ENCODE measurements around the gene ELMO1. TPM values are rescaled to one million over a fixed set of nuclear protein-coding genes. Genes with fewer than 3 reads are reported as not detected.

ELMO1 gene
- total and polyA plus RNA-seq, 2 experiments from 2014 or later = 19.7 to 28.7 TPM

DNA sequence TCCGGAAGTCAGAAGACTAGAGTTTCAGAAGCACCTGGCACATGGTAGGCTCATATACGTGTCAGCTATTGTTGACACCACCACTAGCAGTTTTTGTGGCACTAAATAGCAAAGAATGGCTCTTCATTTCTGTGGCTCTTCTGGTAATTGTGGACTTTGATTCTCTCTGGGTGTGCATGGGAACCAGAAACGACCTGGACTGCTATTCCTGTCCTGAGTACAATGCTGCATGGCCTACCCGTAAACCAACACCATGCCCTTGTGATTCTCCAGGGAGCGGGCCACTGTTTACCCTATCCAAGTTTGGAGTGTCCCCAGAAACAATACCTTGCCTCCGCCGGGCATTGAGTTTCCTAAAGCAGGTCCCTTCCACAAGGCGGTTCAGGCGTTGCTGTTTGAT is 561.4 kb downstream of the ELMO1 start:
- Histone ChIP-seq H2AFZ (no peak overlapping the region), H3K27me3 (no peaks in the 10 kb centered on the region), H3K9me3 (ENCODE audit: low read depth) (no peaks in the 10 kb centered on the region), H3K79me2 (no peaks in the 10 kb centered on the region), H3K4me1 (ENCODE audit: insufficient read depth) (no peaks in the 10 kb centered on the region), H3K4me3 (no peak overlapping the region), H3K36me3 (replicated peaks; ENCODE audit: insufficient read depth, low read depth) (no peaks in the 10 kb centered on the region), H4K20me1 (ENCODE audit: insufficient read depth, poor library complexity, severe bottlenecking) (no peaks in the 10 kb centered on the region), H3K27ac (no peak overlapping the region), H3K4me2 (no peak overlapping the region), H3K9me2 (replicated peaks; ENCODE audit: insufficient read depth) (no peaks in the 10 kb centered on the region)
- no peak for TF ChIP-seq EZH2 (IDR thresholded peaks at IDR 0.05; ENCODE audit: borderline replicate concordance)
- TF ChIP-seq, protein P1, sequence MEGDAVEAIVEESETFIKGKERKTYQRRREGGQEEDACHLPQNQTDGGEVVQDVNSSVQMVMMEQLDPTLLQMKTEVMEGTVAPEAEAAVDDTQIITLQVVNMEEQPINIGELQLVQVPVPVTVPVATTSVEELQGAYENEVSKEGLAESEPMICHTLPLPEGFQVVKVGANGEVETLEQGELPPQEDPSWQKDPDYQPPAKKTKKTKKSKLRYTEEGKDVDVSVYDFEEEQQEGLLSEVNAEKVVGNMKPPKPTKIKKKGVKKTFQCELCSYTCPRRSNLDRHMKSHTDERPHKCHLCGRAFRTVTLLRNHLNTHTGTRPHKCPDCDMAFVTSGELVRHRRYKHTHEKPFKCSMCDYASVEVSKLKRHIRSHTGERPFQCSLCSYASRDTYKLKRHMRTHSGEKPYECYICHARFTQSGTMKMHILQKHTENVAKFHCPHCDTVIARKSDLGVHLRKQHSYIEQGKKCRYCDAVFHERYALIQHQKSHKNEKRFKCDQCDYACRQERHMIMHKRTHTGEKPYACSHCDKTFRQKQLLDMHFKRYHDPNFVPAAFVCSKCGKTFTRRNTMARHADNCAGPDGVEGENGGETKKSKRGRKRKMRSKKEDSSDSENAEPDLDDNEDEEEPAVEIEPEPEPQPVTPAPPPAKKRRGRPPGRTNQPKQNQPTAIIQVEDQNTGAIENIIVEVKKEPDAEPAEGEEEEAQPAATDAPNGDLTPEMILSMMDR (IDR thresholded peaks at IDR 0.05; ENCODE audit: poor library complexity) = no peak
- TF ChIP-seq EZH2phosphoT487 (IDR thresholded peaks at IDR 0.05; ENCODE audit: low read depth, severe bottlenecking, unreplicated experiment) = no peak
- WGBS (ENCODE audit: low lambda C conversion rate, missing lambda C conversion rate) = 78% methylated on average over 9 of the region's 9 CpGs
- no peak for DNase-seq (ENCODE audit: low spot score)

DNA sequence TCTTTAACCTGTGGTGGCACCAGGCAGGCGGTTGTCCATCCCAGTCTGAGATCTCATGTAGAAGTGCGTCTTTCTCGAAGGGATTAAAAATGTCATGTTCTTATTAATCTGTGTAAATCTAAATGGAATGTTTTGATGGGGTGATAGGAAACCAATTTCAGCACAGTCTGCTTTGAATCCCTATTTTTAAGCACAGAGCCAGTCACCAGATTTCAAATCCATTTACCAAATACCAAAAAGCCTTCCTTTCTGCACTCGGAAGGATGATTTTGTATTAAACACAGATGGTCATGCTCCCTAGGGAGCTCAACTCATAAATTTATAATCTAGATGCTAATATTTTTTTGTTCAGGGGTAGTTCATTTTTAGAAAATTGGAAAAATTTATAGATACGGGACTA is 563.8 kb downstream of the ELMO1 start:
- H4K20me1 ChIP-seq (ENCODE audit: insufficient read depth, poor library complexity, severe bottlenecking) = no peaks in the 10 kb centered on the region
- no peak overlapping the region for H3K4me2 ChIP-seq
- WGBS (ENCODE audit: low lambda C conversion rate, missing lambda C conversion rate) = 79% methylated on average over 5 of the region's 5 CpGs
- TF ChIP-seq, protein P1 (IDR thresholded peaks at IDR 0.05; ENCODE audit: poor library complexity) = no peak
- no peak for TF ChIP-seq EZH2phosphoT487 (IDR thresholded peaks at IDR 0.05; ENCODE audit: low read depth, severe bottlenecking, unreplicated experiment)
- TF ChIP-seq EZH2 (IDR thresholded peaks at IDR 0.05; ENCODE audit: borderline replicate concordance) = no peak
- H3K27ac ChIP-seq = no peak overlapping the region
- no peaks in the 10 kb centered on the region for H3K36me3 ChIP-seq (replicated peaks; ENCODE audit: insufficient read depth, low read depth)
- H3K9me3 ChIP-seq (ENCODE audit: low read depth) = no peaks in the 10 kb centered on the region
- no peaks in the 10 kb centered on the region for H3K79me2 ChIP-seq
- no peak overlapping the region for H2AFZ ChIP-seq
- DNase-seq (ENCODE audit: low spot score) = no peak
- no peaks in the 10 kb centered on the region for H3K9me2 ChIP-seq (replicated peaks; ENCODE audit: insufficient read depth)
- H3K4me1 ChIP-seq (ENCODE audit: insufficient read depth) = no peaks in the 10 kb centered on the region
- H3K27me3 ChIP-seq = no peaks in the 10 kb centered on the region
- no peak overlapping the region for H3K4me3 ChIP-seq

DNA sequence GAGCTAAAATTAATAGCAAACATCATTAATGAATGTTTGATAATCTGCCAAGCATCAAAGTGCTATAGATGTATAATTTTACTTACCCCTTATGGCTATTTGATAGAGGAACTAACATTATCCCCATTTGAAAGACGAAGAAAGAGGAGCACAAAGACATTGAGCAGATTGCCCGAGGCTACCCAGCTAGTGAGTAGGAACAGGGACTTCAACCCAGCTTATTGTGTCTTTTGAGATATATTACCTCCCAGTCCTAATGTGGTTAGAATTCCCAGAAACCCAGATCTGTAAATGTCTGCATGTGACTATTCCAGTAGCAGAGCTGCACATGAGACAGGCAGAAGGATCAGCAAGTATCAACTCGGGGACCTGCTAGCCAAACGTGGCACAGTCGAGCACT is 564.3 kb downstream of the ELMO1 start:
- 65% methylated on average over 5 of the region's 5 CpGs for WGBS (ENCODE audit: low lambda C conversion rate, missing lambda C conversion rate)
- no peaks in the 10 kb centered on the region for H4K20me1 ChIP-seq (ENCODE audit: insufficient read depth, poor library complexity, severe bottlenecking)
- no peaks in the 10 kb centered on the region for H3K4me1 ChIP-seq (ENCODE audit: insufficient read depth)
- H3K4me3 ChIP-seq = no peak overlapping the region
- H3K27me3 ChIP-seq = no peaks in the 10 kb centered on the region
- no peak overlapping the region for H2AFZ ChIP-seq
- H3K9me3 ChIP-seq (ENCODE audit: low read depth) = no peaks in the 10 kb centered on the region
- H3K79me2 ChIP-seq = no peaks in the 10 kb centered on the region
- H3K4me2 ChIP-seq = no peak overlapping the region
- TF ChIP-seq, protein P1 (IDR thresholded peaks at IDR 0.05; ENCODE audit: poor library complexity) = no peak
- no peak overlapping the region for H3K27ac ChIP-seq
- no peak for DNase-seq (ENCODE audit: low spot score)
- H3K36me3 ChIP-seq (replicated peaks; ENCODE audit: insufficient read depth, low read depth) = no peaks in the 10 kb centered on the region
- no peaks in the 10 kb centered on the region for H3K9me2 ChIP-seq (replicated peaks; ENCODE audit: insufficient read depth)

DNA sequence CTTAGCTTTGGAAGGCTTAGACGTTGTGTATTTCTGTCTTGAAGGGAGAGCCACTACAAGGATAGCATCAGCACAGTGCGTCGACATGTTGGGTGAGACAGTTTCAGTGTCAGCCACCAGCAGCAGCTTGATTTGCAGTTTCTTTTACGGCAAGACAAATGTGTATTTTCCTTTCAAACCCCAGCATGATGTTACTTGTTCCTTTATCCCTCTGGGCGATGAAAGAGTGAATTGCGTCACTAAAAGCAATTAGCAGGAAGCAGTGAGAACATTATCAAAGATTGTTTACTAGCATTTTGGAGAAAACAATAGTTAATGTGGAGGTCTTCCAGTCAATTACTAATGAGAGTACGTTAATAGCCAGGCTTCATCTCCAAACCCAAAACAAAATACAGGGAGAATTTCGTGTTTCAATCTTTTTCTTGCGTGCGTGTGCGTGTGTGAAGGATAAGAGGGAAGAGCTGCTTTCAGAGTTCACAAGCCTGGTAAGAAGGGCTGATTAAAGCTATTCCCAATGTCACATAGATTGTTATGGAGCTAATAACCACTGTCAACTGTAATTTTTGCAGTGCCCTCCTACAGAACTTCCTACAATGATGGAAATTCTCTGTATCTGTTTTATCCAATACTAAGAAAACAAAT is 567.3 kb downstream of the ELMO1 start:
- H3K27ac ChIP-seq = no peak overlapping the region
- no peak overlapping the region for H3K4me3 ChIP-seq
- H2AFZ ChIP-seq = no peak overlapping the region
- 69% methylated on average over 11 of the region's 11 CpGs for WGBS (ENCODE audit: low lambda C conversion rate, missing lambda C conversion rate)
- H3K27me3 ChIP-seq = no peaks in the 10 kb centered on the region
- DNase-seq (ENCODE audit: low spot score) = no peak
- H3K9me3 ChIP-seq (ENCODE audit: low read depth) = no peaks in the 10 kb centered on the region
- no peaks in the 10 kb centered on the region for H4K20me1 ChIP-seq (ENCODE audit: insufficient read depth, poor library complexity, severe bottlenecking)
- TF ChIP-seq, protein P1 (IDR thresholded peaks at IDR 0.05; ENCODE audit: poor library complexity) = no peak
- TF ChIP-seq EZH2phosphoT487 (IDR thresholded peaks at IDR 0.05; ENCODE audit: low read depth, severe bottlenecking, unreplicated experiment) = no peak
- H3K79me2 ChIP-seq = no peaks in the 10 kb centered on the region
- H3K4me1 ChIP-seq (ENCODE audit: insufficient read depth) = no peaks in the 10 kb centered on the region
- no peaks in the 10 kb centered on the region for H3K9me2 ChIP-seq (replicated peaks; ENCODE audit: insufficient read depth)
- no peak overlapping the region for H3K4me2 ChIP-seq
- H3K36me3 ChIP-seq (replicated peaks; ENCODE audit: insufficient read depth, low read depth) = no peaks in the 10 kb centered on the region

Data from hepatocyte (in vitro differentiated cells).